Esophagus (tissue), 2 donors: Measurements from ENCODE around the gene CLCN1. TPM values are rescaled to one million over a fixed set of nuclear protein-coding genes. Genes with fewer than 3 reads are reported as not detected.

Source experiments
- H3K27ac ChIP-seq, 2 donors: one replicate each; pipeline ENCODE4 v1.5.1; 2013; ENCODE audit warnings: low read depth in 2 of 2, mild to moderate bottlenecking in 2 of 2, inconsistent platforms in 1 of 2, low read length in 1 of 2, moderate library complexity in 1 of 2
- H3K27me3 ChIP-seq, 2 donors: one replicate each; pipeline ENCODE4 v1.6.1; 2013; ENCODE audit warnings: low read length in 2 of 2, control low read depth in 1 of 2, mild to moderate bottlenecking in 1 of 2; ENCODE audit not compliant: insufficient read depth in 2 of 2, control insufficient read depth in 1 of 2
- H3K36me3 ChIP-seq, 2 donors: one replicate each; pipeline ENCODE4 v1.6.1; 2013; ENCODE audit warnings: low read length in 1 of 2; ENCODE audit not compliant: control insufficient read depth in 2 of 2, insufficient read depth in 2 of 2
- H3K4me1 ChIP-seq, 2 donors: one replicate each; pipeline ENCODE4 v1.6.1; 2013; ENCODE audit warnings: low read length in 1 of 2; ENCODE audit not compliant: control insufficient read depth in 2 of 2, insufficient read depth in 2 of 2
- H3K4me3 ChIP-seq, 2 donors: one replicate each; pipeline ENCODE4 v1.5.1; 2013; ENCODE audit warnings: low read length in 2 of 2, mild to moderate bottlenecking in 2 of 2, low read depth in 1 of 2, moderate library complexity in 1 of 2
- H3K9me3 ChIP-seq, 2 donors: one replicate each; pipeline ENCODE4 v1.6.1; 2013; ENCODE audit warnings: mild to moderate bottlenecking in 2 of 2, low read depth in 1 of 2, low read length in 1 of 2, moderate library complexity in 1 of 2; ENCODE audit not compliant: control insufficient read depth in 2 of 2, insufficient read depth in 1 of 2
- whole genome bisulfite sequencing, 2 donors: extraction: QIAGEN DNeasy Blood & Tissue Kit; methylation state at CpG; one replicate each; pipeline ENCODE4 v1.1.7; 2013; 5-methylcytosine and 5-hydroxymethylcytosine counted together
- polyA plus RNA-seq, 2 donors: library from polyadenylated mRNA; stranded (reverse); fragments of 200-250 nt; gene quantifications; one replicate each; pipeline ENCODE4 v1.2.3, GENCODE V29; 2013
- donor health status: healthy with polysubstance abuse.
- donor health status: Bipolar disorder and iron deficiency.

CLCN1 gene
- under 1 TPM; 0.31 to 0.44 TPM for polyA plus RNA-seq

DNA sequence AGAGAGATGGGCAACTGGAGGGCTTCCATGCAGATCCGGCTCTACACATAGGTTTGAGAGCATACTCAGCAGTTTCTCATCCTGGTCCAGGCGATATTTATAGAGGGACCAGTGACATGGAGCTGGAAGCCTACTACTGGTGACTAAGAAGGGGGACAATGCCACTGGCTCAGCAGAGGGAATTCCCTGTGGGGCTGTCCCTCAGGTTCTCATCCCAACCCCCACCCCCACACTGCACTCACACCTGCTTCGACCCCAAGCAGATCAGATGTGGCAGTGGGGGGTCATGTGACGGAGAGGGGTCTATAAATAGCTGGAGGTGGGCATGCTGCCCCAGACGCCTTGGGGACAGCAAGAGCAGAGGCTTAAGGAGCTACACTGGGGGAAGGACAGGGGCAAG, at the start of gene CLCN1:
CLCN1 (plus strand) TSS at position 336 of the 400 bp plus-strand sequence. CDS start 102 bp downstream, outside the sequence.
- 85 to 86% methylated on average over 5 of the region's 5 CpGs for WGBS, 2 donors
- peaks cover 0 to 7% of the 10 kb centered on the region in 2 donors for H3K4me1 ChIP-seq
- no peak within 1 kb of the TSS for H3K27ac ChIP-seq
- no peaks in the 10 kb centered on the region for H3K36me3 ChIP-seq
- H3K27me3 ChIP-seq: no peaks in the 10 kb centered on the region
- no peaks in the 10 kb centered on the region for H3K9me3 ChIP-seq
- no peak within 1 kb of the TSS for H3K4me3 ChIP-seq

DNA sequence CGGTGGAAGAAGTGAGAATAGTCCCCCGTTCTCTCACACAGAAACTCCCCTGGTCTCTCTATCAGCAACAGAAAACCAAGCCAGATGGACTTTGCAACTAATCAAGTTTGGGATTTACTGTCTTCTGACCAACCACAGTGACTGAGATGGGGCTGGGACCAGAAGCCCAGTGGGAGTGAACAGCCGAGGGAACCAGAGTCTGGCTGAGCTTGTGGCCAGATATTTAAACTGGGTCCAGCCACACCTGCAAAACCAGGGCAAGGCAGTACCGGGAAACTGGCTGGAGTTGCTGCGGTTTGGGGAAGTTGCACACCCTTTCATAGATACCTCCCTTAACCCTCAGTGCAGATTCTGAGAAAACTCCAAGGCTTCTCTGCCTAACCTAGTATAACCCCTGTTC, 46.7 kb upstream of the CLCN1 start:
- Histone ChIP-seq H3K27me3 (no peaks in the 10 kb centered on the region), H3K36me3 (peaks cover 19 to 24% of the 10 kb centered on the region in 2 donors), H3K27ac (no peak overlapping the region), H3K9me3 (no peaks in the 10 kb centered on the region), H3K4me3 (no peak overlapping the region), H3K4me1 (peaks cover 2 to 9% of the 10 kb centered on the region in 2 donors)
- WGBS, 2 donors: 77 to 79% methylated on average over 5 of the region's 5 CpGs

DNA sequence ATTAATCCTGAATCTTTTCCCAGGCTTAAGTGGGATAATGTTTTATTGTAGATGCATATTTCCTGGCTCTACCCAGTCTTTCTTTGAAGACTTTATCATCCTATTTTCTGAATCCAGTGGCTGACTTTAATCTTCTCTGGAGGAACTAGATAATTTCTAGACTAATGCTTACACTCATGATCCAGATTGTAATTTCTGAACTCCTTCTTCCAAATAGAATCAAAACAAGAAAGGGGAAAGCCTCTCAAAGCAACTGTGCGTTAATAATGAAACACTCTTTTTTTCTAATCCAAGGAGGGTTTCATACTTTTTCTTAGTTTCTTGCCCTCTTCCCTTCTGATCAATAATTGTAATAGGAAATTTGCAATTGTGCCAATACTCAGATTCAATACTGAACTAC, 44.7 kb upstream of the CLCN1 start:
- Histone ChIP-seq H3K4me3 (no peak overlapping the region), H3K27ac (no peak overlapping the region)

DNA sequence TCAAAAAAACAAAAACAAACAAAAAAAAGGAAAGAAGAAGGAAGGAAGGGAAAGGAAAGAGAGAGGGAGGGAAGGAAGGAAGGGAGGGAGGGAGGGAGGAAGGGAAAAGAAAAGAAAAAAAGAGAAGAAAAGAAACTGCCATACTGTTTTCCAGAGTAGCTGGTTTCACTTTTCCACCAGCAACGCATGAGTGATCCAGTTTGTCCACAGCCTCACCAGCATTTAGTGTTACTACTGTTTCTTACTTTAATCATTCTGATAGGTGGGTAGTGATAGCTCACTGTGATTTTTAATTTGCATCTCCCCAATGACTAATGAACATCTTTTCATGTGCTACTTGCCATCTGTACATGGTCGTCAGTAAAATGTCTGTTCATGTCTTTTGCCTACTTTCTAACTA, 43.0 kb upstream of the CLCN1 start:
- no peaks in the 10 kb centered on the region for H3K27me3 ChIP-seq
- H3K4me1 ChIP-seq: no peaks in the 10 kb centered on the region
- no peaks in the 10 kb centered on the region for H3K9me3 ChIP-seq
- H3K36me3 ChIP-seq: peaks cover 13 to 17% of the 10 kb centered on the region in 2 donors
- WGBS, 2 donors: 92 to 93% methylated on average over 2 of the region's 2 CpGs
- no peak overlapping the region for H3K27ac ChIP-seq
- no peak overlapping the region for H3K4me3 ChIP-seq

More for the DNA sequence above, 44.7 kb upstream of the CLCN1 start:
- 79 to 85% methylated on average over 1 of the region's 1 CpG for WGBS, 2 donors
- H3K9me3 ChIP-seq: no peaks in the 10 kb centered on the region
- H3K4me1 ChIP-seq: no peaks in the 10 kb centered on the region
- peaks cover 14 to 24% of the 10 kb centered on the region in 2 donors for H3K36me3 ChIP-seq
- no peaks in the 10 kb centered on the region for H3K27me3 ChIP-seq

DNA sequence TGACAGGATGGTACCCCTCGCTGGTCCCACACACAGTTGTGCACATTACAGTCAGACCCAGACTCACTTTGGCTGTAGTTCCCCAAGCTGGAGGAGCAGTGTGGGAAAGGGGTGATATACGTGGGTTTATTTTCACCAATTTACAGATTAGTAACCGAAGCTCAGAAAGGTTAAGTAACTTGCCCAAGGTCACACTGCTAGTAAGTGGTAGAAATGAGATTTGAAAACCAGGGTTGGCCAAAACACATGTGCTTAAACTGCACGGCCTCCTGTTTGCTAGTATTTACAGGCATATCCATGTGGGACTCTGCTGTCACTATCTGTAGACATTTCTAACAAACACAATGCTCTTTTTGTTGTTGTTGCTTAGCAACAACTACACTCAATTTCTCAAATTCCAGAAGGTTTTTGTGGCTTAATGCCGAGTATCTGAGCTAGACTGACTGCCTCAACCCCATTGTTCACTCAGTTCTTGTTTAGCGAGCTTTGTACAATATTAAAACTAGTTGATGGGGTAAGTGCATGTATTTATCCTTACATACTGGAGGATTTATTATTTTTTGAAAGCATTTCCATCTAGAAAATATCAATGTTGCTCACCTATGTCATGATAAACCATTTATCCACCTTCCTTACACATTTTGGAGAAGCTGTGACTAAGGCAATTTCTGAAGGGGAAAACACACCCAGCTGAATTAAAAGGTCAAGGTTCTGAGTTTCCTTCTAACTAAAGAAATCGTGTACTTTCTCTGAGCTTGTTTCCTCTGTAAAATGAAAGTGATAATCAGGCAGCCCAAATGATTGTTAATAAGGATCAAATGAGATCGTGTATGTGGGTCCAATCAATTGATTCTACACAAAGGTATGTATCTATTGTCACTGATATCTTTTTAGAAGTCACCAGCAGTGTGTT, 36.5 kb upstream of the CLCN1 start:
- 24 to 33% methylated on average over 8 of the region's 8 CpGs for WGBS, 2 donors
- peak overlapping the region in 1 of 2 donors; percentile 29 for H3K27ac ChIP-seq
- no peaks in the 10 kb centered on the region for H3K36me3 ChIP-seq
- H3K27me3 ChIP-seq: no peaks in the 10 kb centered on the region
- H3K4me3 ChIP-seq: no peak overlapping the region
- no peaks in the 10 kb centered on the region for H3K4me1 ChIP-seq
- H3K9me3 ChIP-seq: no peaks in the 10 kb centered on the region

DNA sequence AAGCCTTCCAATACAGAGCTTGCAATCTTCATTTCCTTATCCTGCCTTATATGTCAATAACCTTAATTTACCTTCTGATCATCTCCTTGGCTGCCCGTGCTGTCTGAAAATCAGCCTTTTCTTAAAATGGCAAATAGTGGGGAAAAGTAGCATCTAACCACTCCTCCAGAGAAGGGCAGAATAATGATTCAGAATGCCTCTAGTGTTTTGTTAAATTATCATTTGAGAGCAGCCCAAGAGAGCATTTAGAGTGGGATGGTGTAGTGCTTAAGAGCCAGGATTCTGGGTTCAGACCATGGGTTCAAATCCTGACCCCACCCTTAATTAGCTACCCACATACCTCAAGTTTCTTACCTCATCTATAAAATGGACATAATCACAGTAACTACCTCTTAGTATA, 35.8 kb upstream of the CLCN1 start:
- H3K36me3 ChIP-seq: no peaks in the 10 kb centered on the region

DNA sequence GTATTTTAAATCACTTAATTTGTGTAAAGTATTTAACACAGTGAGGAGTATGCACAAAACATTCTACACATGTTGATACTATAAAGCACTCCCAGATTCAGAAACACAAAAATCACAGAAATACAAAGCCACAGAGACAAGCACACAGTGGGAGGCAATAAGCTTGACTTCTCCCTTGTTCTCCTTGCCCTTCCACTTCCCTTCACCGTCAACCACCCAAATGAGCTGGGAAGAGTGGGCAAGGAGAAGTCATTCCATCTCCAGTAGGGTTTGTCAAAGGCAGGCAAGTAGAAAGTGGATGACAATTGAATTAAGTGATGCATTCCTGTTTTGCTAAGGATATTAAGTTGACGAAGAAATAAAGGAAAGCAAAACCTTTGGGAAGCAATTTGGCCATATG, 35.3 kb upstream of the CLCN1 start:
- Histone ChIP-seq H3K4me3 (no peak overlapping the region), H3K27me3 (no peaks in the 10 kb centered on the region), H3K4me1 (no peaks in the 10 kb centered on the region), H3K9me3 (no peaks in the 10 kb centered on the region), H3K27ac (no peak overlapping the region), H3K36me3 (no peaks in the 10 kb centered on the region)
- 88% methylated on average over 2 of the region's 2 CpGs for WGBS, 2 donors

More for the DNA sequence above, 35.8 kb upstream of the CLCN1 start:
- no peak overlapping the region for H3K27ac ChIP-seq
- 22 to 47% methylated on average over 1 of the region's 1 CpG for WGBS, 2 donors
- H3K4me3 ChIP-seq: no peak overlapping the region
- H3K27me3 ChIP-seq: no peaks in the 10 kb centered on the region
- no peaks in the 10 kb centered on the region for H3K9me3 ChIP-seq
- H3K4me1 ChIP-seq: no peaks in the 10 kb centered on the region

DNA sequence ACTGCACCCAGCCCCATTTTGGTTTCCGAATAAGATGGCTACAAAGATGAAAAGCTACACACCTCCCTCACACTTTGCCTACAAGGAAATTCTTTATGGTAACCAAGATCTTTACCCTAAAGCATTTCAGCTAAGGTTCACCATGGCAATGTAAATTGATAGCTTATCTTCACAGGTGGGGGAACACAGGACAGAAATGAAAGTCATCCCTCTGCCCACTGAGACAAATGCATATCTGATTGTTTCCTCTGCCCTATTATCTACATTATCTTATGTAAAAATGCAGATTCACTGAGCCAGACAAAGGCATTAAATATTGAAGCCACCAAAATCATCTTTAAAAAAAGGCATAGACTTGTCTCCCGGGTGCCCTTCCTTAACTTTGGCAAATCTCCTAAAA, 34.4 kb upstream of the CLCN1 start:
- no peaks in the 10 kb centered on the region for H3K9me3 ChIP-seq
- H3K27ac ChIP-seq: no peak overlapping the region
- WGBS, 2 donors: 84 to 93% methylated on average over 2 of the region's 2 CpGs
- no peaks in the 10 kb centered on the region for H3K27me3 ChIP-seq
- H3K36me3 ChIP-seq: no peaks in the 10 kb centered on the region
- no peak overlapping the region for H3K4me3 ChIP-seq
- H3K4me1 ChIP-seq: no peaks in the 10 kb centered on the region

DNA sequence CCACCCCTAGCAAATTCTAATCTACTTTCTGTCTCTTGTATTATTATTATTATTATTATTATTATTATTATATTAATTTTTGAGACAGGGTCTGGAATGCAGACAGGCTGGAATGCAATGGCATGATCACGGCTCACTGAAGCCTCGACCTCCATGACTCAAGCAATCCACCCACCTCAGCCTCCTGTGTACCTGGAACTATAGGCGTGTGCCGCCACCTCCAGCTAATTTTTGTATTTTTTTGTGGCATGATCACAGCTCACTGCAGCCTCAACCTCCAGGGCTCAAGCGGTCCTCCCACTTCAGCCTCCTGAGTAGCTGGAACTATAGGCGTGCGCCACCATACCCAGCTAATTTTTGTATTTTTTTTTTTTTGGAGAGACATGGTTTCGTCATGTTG, 33.8 kb upstream of the CLCN1 start:
- no peaks in the 10 kb centered on the region for H3K9me3 ChIP-seq
- 94 to 95% methylated on average over 8 of the region's 8 CpGs for WGBS, 2 donors

DNA sequence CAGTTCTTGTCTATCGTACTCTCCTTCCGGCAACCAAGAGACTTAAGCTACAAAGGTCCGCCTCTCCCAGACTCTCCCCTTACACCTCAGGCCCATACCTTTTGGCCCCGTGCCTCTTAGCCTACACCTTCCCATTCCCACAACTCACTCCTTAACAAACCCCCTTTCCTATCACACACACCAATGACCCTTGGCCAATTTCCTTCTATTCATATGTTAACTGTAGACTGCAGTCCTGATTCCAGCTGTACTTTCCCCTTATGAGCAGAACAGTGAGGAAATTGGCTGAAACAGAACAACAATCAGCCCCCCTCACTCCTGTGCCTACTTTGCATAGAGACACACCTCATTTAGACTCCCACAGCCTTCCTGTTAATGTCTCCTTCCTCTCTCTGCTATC, 32.5 kb upstream of the CLCN1 start:
- Histone ChIP-seq H3K4me1 (peaks cover 0 to 3% of the 10 kb centered on the region in 2 donors), H3K27ac (no peak overlapping the region), H3K27me3 (no peaks in the 10 kb centered on the region), H3K4me3 (no peak overlapping the region), H3K9me3 (no peaks in the 10 kb centered on the region), H3K36me3 (no peaks in the 10 kb centered on the region)
- 83 to 87% methylated on average over 4 of the region's 4 CpGs for WGBS, 2 donors

More for the DNA sequence above, 33.8 kb upstream of the CLCN1 start:
- Histone ChIP-seq H3K27ac (no peak overlapping the region), H3K27me3 (no peaks in the 10 kb centered on the region), H3K4me1 (no peaks in the 10 kb centered on the region), H3K36me3 (no peaks in the 10 kb centered on the region), H3K4me3 (no peak overlapping the region)
